CD4-positive, alpha-beta T cell (primary cell): ENCODE data around the gene TBC1D2. TPM values are rescaled to one million over a fixed set of nuclear protein-coding genes. Genes with fewer than 3 reads are reported as not detected.
A peak's percentile ranks its signal among the peaks of the same experiment; 100 is the strongest.

Experiments
- ATAC-seq: fragments of 200-7000 bp; cut with Tn5 transposase; one replicate; pipeline ENCODE4 v1.10.0; 2022; ENCODE audit warnings: mild to moderate bottlenecking; ENCODE audit not compliant: poor library complexity
- CTCF ChIA-PET: fragments of 350-600 bp; sonication (Branson Sonifier 250); formaldehyde crosslinking; loops from one replicate; lab custom pipeline; 2021; ENCODE audit warnings: antibody characterized with exemption, inconsistent platforms; lab: Charles Lee
- POLR2A ChIA-PET: fragments of 350-600 bp; sonication (Branson Sonifier 250); formaldehyde crosslinking; loops from one replicate; lab custom pipeline; 2021; ENCODE audit warnings: antibody characterized with exemption, inconsistent platforms; lab: Charles Lee
- DNase-seq, 14 experiments: peaks; one replicate each; pipeline ENCODE4 v3.0.0-alpha.2; 2013 to 2020; ENCODE audit warnings: mixed read lengths in 2 of 14
- H3K27ac ChIP-seq, 2 donors: one replicate each; pipeline versions ENCODE4 v1.5.1 to v1.7.0; 2013; ENCODE audit warnings: low read length in 2 of 2, low read depth in 1 of 2, mild to moderate bottlenecking in 1 of 2
- H3K27me3 ChIP-seq, 2 experiments: 1 replicate in 1 of 2; 2 replicates in 1 of 2; pipeline versions ENCODE4 v1.6.1 to v1.7.0; 2013; ENCODE audit warnings: low read length in 2 of 2, control low read depth in 1 of 2, mild to moderate bottlenecking in 1 of 2, moderate library complexity in 1 of 2; ENCODE audit not compliant: insufficient read depth in 2 of 2, control insufficient read depth in 1 of 2
- H3K36me3 ChIP-seq: one replicate; pipeline ENCODE4 v1.6.1; 2013; ENCODE audit warnings: low read length, control low read depth; ENCODE audit not compliant: insufficient read depth
- H3K4me1 ChIP-seq: one replicate; pipeline ENCODE4 v1.6.1; 2013; ENCODE audit warnings: low read length, control low read depth; ENCODE audit not compliant: insufficient read depth
- H3K4me3 ChIP-seq: one replicate; pipeline ENCODE4 v1.5.1; 2013; ENCODE audit warnings: mild to moderate bottlenecking, low read length, moderate library complexity
- H3K9me3 ChIP-seq, 2 experiments: 1 replicate in 1 of 2; 2 replicates in 1 of 2; pipeline versions ENCODE4 v1.6.1 to v1.7.0; 2013; ENCODE audit warnings: low read length in 2 of 2, mild to moderate bottlenecking in 2 of 2, control low read depth in 1 of 2, moderate library complexity in 1 of 2; ENCODE audit not compliant: control insufficient read depth in 1 of 2, insufficient read depth in 1 of 2
- H3K27ac Mint-ChIP-seq: one replicate; pipeline ENCODE4 v1.8.0; 2020; ENCODE audit warnings: mixed read lengths
- H3K27me3 Mint-ChIP-seq: one replicate; pipeline ENCODE4 v1.8.0; 2021; ENCODE audit warnings: mixed read lengths
- H3K36me3 Mint-ChIP-seq: one replicate; pipeline ENCODE4 v1.8.0; 2021; ENCODE audit warnings: low read depth, mixed read lengths
- H3K4me1 Mint-ChIP-seq: one replicate; pipeline ENCODE4 v1.8.0; 2021; ENCODE audit warnings: low read depth, mixed read lengths
- H3K4me3 Mint-ChIP-seq: one replicate; pipeline ENCODE4 v1.8.0; 2020; ENCODE audit warnings: mild to moderate bottlenecking, mixed read lengths
- H3K9me3 Mint-ChIP-seq: one replicate; pipeline ENCODE4 v1.8.0; 2020; ENCODE audit warnings: mixed read lengths
- CTCF ChIP-seq: fragments of 200-600 bp; IDR thresholded peaks from one replicate; pipeline ENCODE4 v1.8.0; 2022; ENCODE audit warnings: antibody characterized with exemption, mild to moderate bottlenecking
- intact Hi-C, 2 experiments: fragments of 100-400 bp; cut with DNase I in 1 of 2; cut with micrococcal nuclease in 1 of 2; formaldehyde crosslinking; loops; one replicate each; pipeline versions ENCODE4 v1.15.1 to v1.9.0; 2023 to 2025; cut with DNase I, micrococcal nuclease
- total RNA-seq, 174 experiments: library from RNA in 2 of 174; stranded (reverse) in 2 of 174; gene quantifications; one replicate each; pipeline ENCODE4 v1.2.3 and lab custom pipeline; 2021 to 2026

Gene TBC1D2
- total RNA-seq, 2 experiments from 2014 or later, result 2.9 to 4.0 TPM

DNA sequence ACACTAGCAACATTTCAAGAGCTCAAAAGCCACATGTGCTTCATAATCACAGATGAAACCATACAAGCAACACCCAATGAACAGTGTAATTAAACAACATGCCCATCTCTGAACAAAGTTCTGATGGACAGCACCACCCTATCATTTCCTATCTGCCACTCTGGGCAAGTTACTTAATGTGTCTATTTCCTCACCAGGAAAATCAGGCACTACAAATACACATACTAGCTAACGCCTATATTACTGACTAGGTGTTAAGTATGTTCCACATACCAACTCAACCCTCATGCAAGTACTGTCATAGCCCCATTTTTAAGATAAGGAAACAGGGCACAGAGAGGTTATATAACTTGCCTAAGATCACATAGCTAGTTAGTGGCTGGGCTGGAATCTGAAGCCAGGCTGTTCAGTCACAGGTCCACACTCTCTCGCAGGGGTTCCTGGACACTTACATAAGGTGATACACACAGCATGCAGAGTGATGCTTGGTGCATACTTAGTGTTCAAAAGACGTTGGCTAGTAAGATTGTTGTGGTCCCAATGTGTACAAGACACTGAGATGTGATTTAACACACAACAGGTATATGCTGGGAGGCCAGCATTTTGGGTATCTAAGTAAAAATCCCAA is 87.2 kb downstream of the TBC1D2 start:
- H3K4me1 Mint-ChIP-seq, result peaks cover 67% of the 10 kb centered on the region
- intact Hi-C loops, result no loop called here
- no peak overlapping the region for H3K4me3 Mint-ChIP-seq
- ATAC-seq (no peak), DNase-seq (peak in 1 of 14 experiments; percentile 7)
- no peaks in the 10 kb centered on the region for H3K27me3 Mint-ChIP-seq
- H3K27ac Mint-ChIP-seq, result peak overlapping the region; percentile 57
- H3K36me3 ChIP-seq, result no peaks in the 10 kb centered on the region
- peak overlapping the region in 1 of 2 donors; percentile 13 for H3K27ac ChIP-seq
- no peak overlapping the region for H3K4me3 ChIP-seq
- H3K36me3 Mint-ChIP-seq, result no peaks in the 10 kb centered on the region
- H3K9me3 ChIP-seq, result no peaks in the 10 kb centered on the region
- ChIA-PET POLR2A (interaction anchor here (0.6 kb wide), 1 partner anchor 11 kb away, joined by 3 read pairs; no protein-coding TSS in a partner anchor), CTCF (no interaction called here)
- H3K27me3 ChIP-seq, result no peaks in the 10 kb centered on the region
- peaks cover 56% of the 10 kb centered on the region for H3K4me1 ChIP-seq
- no peaks in the 10 kb centered on the region for H3K9me3 Mint-ChIP-seq
- no peak for TF ChIP-seq CTCF

GRCh38 chr9:98164912-98165311 is 90.5 kb downstream of the TBC1D2 start:
- Mint-ChIP-seq H3K36me3 (no peaks in the 10 kb centered on the region), H3K4me1 (peaks cover 64% of the 10 kb centered on the region), H3K9me3 (no peaks in the 10 kb centered on the region), H3K4me3 (no peak overlapping the region), H3K27ac (peak overlapping the region; percentile 37), H3K27me3 (no peaks in the 10 kb centered on the region)
- H3K4me3 ChIP-seq, result no peak overlapping the region
- H3K27ac ChIP-seq, result no peak overlapping the region
- no peaks in the 10 kb centered on the region for H3K9me3 ChIP-seq
- ChIA-PET CTCF (no interaction called here), POLR2A (no interaction called here)
- DNase-seq (no peak), ATAC-seq (no peak)
- H3K4me1 ChIP-seq, result peaks cover 37% of the 10 kb centered on the region
- intact Hi-C loops, result no loop called here
- H3K36me3 ChIP-seq, result no peaks in the 10 kb centered on the region
- no peak for TF ChIP-seq CTCF
- H3K27me3 ChIP-seq, result no peaks in the 10 kb centered on the region

- peak in 1 of 14 experiments; percentile 15 for DNase-seq
- peaks cover 3% of the 10 kb centered on the region for H3K36me3 ChIP-seq
- ChIA-PET CTCF (no interaction called here), POLR2A (no interaction called here)
- intact Hi-C loops, result no loop called here
- no peak overlapping the region for H3K4me3 ChIP-seq
- Mint-ChIP-seq H3K4me1 (peaks cover 59% of the 10 kb centered on the region), H3K27me3 (no peaks in the 10 kb centered on the region), H3K9me3 (no peaks in the 10 kb centered on the region), H3K36me3 (no peaks in the 10 kb centered on the region), H3K4me3 (no peak overlapping the region), H3K27ac (no peak overlapping the region)
- H3K27ac ChIP-seq, result no peak overlapping the region
- no peak for TF ChIP-seq CTCF
- H3K27me3 ChIP-seq, result no peaks in the 10 kb centered on the region
- peaks cover 25% of the 10 kb centered on the region for H3K4me1 ChIP-seq
- H3K9me3 ChIP-seq, result no peaks in the 10 kb centered on the region
- no peak for ATAC-seq
Observed at GRCh38 chr9:98162613-98163012, 92.8 kb downstream of the TBC1D2 start.
